HG02943 (cell line): ENCODE data around the gene C19orf38.
A peak's percentile ranks its signal among the peaks of the same experiment; 100 is the strongest.
"Not testable (repeated sequence)": the region's sequence is repeated elsewhere in the genome, so short reads cannot be mapped to it uniquely, and the experiment has no call there.

Experiments used
- ATAC-seq: cut with Tn5 transposase; IDR thresholded peaks from one replicate; pipeline ENCODE4 v1.9.1; 2021; ENCODE audit warnings: mild to moderate bottlenecking, low read depth, moderate library complexity; ENCODE audit not compliant: unreplicated experiment

The C19orf38 gene

DNA sequence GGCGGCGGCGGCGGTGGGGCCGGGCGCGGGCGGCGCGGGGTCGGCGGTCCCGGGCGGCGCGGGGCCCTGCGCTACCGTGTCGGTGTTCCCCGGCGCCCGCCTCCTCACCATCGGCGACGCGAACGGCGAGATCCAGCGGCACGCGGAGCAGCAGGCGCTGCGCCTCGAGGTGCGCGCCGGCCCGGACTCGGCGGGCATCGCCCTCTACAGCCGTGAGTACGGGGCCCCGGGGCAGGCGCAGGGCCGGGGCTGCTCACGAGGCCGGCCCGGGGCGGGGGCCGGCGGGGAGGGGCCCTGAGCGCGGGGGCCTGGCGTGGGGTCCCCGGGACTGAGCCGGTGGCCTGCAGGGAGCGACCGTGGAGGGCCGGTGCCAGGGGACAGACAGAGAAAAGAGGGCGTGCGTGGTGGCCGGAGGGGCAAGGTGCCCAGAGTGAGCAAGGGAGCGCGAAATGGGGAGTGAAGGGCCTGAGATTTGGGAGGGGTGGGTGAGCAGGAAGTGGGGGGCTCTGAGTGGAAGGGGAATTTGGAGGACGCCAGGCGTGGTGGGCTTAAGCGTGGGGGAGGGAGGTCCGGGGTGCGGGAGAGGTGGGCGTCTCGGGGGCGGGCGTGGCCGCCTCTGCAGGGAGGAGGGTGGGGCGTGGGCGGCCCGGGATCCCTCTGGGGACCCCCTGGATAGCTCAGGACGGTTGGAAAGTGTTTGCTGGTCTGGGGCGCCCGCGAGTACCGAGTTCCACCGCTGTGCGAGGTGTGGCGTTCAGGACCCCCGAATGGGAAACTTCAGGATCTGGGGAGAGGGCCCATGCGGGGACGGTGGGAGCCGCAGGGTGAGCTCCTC, 23.7 kb downstream of the C19orf38 start:
- ATAC-seq: peak; percentile 25

DNA sequence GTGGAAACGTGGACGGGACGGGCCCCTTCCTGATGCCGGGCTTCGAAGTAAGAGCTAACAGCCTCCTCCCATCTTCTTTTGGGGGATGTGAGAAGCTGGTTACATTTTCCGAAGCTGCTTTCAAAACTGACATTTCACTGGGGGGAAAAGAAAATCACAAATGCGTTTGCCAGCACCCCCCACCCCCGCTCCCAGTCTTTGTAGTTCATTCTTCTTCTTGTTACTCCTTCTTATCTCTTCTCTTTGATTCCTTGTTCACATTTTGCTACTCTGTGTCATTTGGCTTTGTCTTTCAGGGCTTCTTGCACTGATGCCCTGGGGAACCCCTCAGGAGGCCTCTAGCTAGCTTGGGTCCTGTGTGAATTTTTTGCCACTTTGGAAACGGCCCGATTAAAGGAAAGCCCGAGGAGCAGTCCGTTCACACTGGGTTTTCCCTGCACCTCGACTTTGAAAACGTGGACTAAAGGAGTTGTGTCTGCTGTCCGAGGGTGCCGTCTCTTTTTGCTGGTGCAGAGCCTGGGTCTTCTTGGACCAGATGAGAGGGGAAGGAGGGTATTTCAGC, 24.4 kb downstream of the C19orf38 start:
- ATAC-seq: no peak

GRCh38 chr19:10874024-10874423, 25.8 kb downstream of the C19orf38 start:
- no peak for ATAC-seq

DNA sequence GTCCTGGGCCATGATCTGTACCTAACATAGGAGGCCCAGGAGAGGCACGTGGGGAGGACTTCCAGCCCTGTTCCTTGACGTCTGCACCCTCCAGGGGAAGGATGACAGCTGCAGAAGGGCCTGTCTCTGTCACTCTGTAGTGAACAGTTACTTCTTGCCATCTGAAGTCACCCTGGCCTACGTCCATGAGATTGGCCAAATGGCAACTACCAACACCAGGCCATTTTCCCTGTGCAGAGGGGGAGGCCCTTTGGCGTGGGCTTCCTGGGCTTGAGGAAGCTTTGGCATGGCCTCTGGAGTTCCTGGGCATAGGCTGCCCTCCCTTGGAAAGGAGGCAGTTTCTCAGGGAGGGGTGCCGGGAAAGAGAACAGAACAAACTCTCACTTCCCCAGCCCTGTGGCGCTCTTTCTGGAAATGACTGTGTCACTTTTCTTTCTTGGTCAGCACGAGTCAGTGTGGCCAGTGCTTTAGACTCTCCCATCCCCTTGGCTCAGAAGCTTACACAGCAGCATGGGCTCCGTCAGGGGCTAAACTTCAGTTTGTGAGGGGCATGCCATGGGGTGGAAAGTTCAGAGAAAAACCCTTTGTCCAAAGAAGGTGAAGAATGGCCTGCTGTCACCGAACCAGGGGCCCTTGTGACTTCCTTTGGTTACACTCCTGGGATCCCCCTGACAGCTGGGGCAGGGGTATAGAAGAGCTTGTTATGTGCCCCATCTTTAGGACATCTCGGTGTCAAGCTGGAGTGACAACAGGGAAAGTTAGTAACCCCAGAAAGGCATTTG, 28.4 kb downstream of the C19orf38 start:
- no peak for ATAC-seq

DNA sequence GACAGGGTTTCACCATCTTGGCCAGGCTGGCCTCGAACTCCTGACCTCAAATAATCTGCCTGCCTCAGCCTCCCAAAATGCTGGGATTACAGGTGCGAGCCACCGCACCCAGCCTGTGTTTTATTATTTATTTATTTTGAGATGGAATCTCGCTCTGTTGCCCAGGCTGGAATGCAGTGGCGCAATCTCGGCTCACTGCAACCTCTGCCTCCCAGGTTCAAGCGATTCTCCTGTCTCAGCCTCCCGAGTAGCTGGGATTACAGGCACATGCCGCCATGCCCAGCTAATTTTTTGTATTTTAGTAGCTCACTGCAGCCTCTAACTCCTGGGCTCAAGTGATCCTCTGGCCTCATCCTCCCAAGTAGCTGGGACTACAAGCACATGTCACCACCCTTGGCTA, 29.4 kb downstream of the C19orf38 start:
- ATAC-seq: not testable (repeated sequence)

DNA sequence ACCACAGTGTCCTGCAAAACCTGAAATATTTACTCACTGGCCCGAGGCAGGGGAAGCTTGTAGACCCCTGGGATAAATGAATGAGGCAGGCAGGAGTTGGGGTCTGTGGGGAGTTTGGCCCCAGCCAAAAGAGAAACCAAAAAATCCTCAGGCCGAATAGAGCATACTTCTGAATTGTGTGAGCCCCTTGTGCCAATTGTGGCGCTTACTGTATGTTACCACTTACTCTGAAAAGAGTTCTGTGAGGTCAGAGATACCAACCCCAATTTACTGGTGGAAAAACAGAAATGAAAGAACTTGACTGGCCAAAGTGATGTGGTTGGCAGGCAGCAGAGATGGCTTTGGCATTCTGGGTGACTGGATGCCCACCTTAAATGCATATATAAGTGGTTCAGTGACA, 30.0 kb downstream of the C19orf38 start:
- ATAC-seq: no peak

DNA sequence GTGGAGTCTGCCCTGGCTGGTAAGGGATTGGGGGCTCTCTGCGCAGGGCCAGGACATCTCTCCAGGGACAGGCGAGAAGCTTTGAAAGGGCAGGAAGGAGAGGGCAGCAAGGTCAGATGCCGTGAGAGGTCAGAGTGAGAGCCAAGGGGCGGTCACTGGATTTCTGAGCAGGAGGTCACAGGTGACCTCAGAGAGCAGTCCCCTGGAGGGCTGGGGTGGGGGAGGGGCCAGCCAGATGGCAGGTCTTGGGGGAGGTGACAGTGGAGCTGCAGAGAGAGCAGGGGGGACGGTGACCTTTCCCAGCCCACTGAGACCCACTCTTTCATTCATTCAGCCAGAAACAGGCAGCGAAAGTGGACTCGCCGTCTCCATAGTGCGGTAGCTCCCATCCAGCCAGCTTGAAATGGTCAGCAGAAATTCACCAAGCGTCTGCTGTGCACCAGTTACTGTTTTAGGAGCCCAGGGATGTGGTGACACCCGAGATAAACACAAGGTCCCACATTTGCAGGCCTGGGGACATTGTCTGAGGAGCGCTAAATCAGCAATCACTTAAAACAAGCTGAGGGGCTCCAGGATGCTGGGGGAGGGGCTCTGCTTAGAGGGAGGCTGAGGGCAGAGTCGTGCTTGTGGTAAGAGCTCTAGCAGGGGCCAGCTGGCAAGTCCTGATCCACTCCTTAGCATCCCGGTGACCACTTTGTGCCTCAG, 33.3 kb downstream of the C19orf38 start:
- no peak for ATAC-seq

DNA sequence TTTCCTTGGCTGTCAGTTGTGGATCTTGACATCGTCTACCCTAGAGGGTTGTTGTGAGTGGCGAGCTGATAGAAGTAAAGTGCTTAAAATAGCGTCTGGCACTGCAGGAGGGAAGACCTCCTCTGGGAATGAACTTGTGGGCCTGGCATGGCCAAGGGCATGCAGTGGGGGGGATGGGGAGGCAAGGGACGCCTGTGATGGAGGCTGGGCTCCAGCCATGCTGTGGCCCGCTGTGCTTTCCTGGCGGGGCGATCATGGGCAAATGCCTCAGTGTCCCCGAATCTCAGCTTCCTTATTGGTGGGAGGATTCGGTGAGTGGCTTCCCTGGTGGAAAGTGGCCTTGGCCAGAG, 33.9 kb downstream of the C19orf38 start:
- no peak for ATAC-seq

DNA sequence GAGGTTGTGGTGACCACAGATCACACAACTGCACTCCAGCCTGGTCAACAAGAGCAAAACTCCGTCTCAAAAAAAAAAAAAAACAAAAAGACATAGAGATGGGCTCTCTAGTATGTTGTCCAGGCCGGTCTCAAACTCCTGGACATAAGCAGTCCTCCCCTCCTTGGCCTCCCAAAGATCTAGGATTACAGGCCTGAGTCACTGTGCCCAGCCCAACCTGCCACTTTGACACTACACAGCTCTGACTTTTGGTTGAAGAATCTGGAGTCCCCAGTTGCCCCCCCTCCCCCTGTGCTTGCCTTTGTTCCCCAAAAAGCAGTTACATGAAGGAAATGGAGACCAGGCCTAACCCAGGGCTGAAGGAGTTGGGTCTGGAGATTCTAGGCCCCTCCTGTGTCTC, 36.1 kb downstream of the C19orf38 start:
- ATAC-seq: no peak

DNA sequence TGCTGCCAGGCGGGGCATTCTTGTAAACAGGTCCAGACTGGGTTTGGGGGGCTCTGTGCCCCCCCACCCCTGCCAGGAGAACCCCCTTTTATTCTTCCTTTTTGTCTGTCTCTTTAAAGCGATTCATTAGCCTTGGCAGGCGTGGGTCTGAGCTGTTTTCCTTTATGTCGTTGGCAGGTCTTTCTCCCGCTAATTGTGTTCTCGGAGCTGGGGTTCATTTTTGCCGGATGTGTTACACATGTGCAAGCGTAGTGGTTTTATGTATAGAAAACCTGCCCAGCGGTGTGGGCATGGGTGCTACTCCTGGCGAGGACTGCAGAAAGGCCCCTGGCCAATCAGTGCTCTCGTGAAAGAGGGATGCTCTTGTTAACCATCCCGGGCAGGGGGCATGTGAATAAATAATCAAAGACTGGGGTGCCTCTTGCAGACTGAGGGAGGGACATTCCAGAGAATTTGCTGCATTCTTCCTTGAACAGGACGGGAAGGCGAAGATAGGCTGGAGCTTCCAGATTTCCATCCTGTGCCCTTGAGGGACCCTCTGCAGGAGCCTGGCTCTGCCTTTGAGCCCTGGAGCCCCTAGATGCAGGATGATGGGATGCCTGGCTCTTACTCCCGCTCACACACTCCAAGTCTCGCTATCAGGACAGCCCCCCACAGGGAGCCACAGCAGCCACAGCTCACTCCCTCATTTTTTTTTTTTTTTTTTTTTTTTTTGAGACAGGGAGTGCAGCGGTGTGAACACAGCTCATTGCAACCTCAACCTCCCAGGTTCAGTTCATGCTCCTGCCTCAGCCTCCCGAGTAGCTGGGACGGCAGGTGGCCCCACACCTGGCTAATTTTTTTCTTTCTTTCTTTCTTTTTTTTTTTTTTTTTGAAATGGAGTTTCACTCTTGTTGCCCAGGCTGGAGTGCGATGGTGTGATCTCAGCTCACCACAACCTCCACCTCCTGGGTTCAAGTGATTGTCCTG, 37.3 kb downstream of the C19orf38 start:
- no peak for ATAC-seq

GRCh38 chr19:10887616-10888367, 39.6 kb downstream of the C19orf38 start:
- ATAC-seq: no peak

DNA sequence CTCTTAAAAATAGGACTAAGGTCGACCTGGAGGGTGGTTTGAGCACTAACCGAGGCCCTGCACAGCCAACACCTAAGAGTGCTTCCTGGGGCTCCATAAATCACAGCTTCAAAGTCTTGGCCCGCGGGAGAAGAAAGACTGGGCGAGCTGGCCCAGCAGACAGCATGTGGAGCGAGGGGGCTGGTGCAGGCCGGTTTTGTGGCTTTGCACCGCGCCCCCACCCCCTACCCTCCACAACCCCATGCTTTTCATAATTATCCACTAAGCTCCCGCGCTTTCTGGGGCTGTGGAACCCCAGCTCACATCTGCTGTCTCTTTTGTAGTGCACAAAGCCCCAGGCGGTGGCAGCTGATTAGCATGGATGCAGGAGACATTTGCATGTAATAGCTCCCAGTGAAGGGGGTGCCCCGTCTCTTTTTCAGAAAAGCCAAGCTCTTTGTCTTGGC, 40.2 kb downstream of the C19orf38 start:
- ATAC-seq: no peak

DNA sequence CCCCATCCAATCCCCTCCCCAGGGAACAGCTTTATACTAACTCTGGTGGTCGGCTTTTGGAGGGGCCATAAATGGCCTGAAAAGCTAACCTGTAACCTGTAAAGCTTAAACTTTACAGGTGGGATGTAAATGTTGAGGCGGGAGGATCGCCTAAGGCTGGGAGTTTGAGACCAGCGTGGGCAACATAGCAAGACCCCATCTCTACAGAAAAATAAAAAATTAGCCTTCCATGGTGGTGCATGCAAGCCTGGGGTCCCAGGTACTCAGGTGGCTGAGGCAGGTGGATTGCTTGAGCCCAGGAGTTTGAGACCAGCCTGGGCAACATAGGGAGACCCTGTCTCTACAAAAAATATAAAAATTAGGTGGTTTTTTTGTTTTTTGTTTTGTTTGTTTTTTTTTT, 41.7 kb downstream of the C19orf38 start:
- ATAC-seq: no peak

- no peak for ATAC-seq
Measured at GRCh38 chr19:10891405-10892086, 43.3 kb downstream of the C19orf38 start.

- no peak for ATAC-seq
Measured at GRCh38 chr19:10892256-10892655, 44.0 kb downstream of the C19orf38 start.

GRCh38 chr19:10894911-10895213, 46.6 kb downstream of the C19orf38 start:
- no peak for ATAC-seq

GRCh38 chr19:10895363-10895762, 47.1 kb downstream of the C19orf38 start:
- no peak for ATAC-seq

- ATAC-seq: no peak
Measured at GRCh38 chr19:10895920-10896319, 47.7 kb downstream of the C19orf38 start.
